Measurements from ENCODE around the gene ATF7.

ATF7 gene

GRCh38 chr12:53504004-53504920 is 121.9 kb downstream of the ATF7 start:
- in situ Hi-C loops (cut with MboI; ENCODE audit: low sequenced_read_pairs): no loop called here

- in situ Hi-C loops (cut with MboI; ENCODE audit: low sequenced_read_pairs): no loop called here
These were observed 123.0 kb downstream of the ATF7 start for GRCh38 chr12:53502983-53503728.

- in situ Hi-C loops (cut with MboI; ENCODE audit: low sequenced_read_pairs): no loop called here
These were observed 123.9 kb downstream of the ATF7 start for GRCh38 chr12:53502331-53502730.

DNA sequence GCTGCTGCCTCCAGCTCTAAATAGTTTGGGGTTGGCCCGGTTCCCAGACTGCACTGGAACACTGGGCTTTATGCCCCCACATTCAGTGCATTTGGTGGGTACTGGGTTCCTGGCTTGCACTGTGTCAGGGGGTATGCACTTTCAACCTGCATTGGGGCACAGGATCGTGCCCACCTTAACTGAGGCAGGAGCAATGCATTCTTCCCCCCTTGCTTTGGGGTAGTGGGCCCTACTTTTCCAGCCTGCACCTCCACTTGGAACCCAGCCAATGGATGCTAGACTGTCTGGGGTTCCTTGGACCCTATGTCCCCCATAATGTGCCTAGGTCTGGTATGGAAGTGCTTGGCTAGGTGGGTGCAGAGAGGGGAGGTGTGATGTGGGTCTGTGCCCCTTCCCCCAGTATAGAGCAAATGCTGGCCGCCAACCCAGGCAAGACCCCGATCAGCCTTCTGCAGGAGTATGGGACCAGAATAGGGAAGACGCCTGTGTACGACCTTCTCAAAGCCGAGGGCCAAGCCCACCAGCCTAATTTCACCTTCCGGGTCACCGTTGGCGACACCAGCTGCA is 124.5 kb downstream of the ATF7 start:
- in situ Hi-C loops (cut with MboI; ENCODE audit: low sequenced_read_pairs): no loop called here

DNA sequence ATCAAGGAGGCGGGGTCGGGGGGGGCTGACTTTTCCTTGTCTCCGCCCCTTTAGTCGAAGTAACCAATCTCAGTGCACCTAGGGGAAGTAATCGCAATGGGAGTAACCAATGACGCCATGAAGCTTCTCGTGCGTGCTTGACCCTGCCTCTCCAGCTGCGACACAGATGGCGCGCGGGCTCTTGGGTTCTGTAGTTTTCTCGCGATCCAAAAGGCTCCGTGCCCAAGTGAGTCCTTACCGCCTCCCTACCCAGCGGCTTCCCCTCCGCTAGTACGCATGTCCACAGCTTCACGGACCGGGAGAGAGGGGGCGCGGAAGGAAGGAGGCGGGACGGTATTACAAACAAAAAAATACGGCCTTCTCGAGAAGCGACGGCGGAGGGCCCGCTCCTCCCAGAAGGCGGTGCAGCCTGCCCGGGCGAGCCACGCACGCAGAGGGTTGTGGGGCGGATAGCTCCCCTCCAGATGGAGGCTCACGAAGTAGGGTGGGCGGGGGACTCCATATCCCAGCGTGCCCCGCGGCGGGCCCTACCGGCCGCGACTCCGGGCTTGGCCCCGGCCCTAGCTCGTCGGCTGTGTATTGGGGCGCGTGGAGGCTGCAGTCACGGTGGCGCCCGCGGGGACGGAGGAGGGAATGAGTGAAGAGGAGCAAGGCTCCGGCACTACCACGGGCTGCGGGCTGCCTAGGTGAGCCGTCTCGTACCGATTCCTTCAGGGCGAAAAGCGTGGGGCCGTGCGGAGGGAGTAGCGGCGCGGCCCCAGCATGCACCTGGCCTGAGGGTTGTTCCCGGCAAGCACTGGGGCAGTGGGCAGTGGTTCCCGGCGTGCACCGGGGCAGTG is 125.2 kb downstream of the ATF7 start, which contains the start of gene TARBP2:
TSS of gene TARBP2 (plus strand) at position 508 of the 839 bp plus-strand sequence. CDS start at position 634, 126 bp downstream.
- in situ Hi-C loops (cut with MboI; ENCODE audit: low sequenced_read_pairs): no loop called here

DNA sequence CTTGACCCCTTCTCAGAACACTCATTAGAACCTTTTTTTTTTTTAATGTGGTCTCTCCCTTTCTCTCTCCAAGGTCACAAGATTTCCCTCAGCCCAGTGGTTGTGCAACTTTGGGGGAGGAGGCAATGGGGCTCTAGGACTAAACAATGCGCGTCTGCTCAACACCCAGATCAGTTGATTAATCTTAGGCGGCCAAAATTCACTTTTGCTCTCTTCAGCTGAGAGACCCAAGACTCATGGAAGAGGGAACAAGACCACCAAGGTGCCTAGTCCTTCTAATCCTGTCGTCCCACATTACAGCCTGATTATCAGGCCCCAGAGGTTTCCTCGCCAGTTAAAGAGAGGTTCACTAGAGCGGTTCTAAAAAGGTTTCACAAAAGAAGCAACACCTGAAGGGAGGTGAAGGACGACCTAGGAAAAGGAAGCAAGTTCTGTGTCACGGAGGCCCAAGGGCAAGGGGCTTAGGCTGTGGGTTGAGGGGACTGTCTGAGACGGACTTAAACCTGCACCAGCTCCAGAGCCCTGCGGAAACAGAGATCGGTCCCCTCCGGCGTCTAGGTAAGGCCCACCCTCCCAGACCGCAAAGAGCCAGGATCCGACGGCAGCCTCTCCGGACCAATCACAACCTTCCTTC is 125.9 kb downstream of the ATF7 start:
- in situ Hi-C loops (cut with MboI; ENCODE audit: low sequenced_read_pairs): no loop called here

- in situ Hi-C loops (cut with MboI; ENCODE audit: low sequenced_read_pairs): no loop called here
These were observed 126.7 kb downstream of the ATF7 start, which contains the start of gene MAP3K12 for GRCh38 chr12:53499266-53500141. MAP3K12 (minus strand) TSS chr12:53499458; CDS start chr12:53487391, 12,067 bp downstream.

- in situ Hi-C loops (cut with MboI; ENCODE audit: low sequenced_read_pairs): no loop called here
These were observed 127.9 kb downstream of the ATF7 start for GRCh38 chr12:53498235-53498630.

- in situ Hi-C loops (cut with MboI; ENCODE audit: low sequenced_read_pairs): no loop called here
These were observed 128.7 kb downstream of the ATF7 start for GRCh38 chr12:53497461-53497860.

DNA sequence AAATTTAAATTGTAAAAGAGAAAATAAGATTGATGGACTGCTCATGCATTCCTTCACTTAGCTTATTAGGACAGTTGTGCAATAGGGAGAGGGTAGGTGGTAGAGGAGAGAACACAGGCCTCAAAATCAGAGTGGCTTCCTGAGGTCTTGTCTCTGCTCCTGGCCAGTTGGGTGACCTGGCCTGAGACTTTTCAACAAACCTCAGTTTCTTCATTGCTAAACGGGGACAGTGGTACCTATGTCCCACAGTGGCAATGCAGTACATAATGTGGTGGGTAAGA is 129.5 kb downstream of the ATF7 start:
- in situ Hi-C loops (cut with MboI; ENCODE audit: low sequenced_read_pairs): no loop called here

DNA sequence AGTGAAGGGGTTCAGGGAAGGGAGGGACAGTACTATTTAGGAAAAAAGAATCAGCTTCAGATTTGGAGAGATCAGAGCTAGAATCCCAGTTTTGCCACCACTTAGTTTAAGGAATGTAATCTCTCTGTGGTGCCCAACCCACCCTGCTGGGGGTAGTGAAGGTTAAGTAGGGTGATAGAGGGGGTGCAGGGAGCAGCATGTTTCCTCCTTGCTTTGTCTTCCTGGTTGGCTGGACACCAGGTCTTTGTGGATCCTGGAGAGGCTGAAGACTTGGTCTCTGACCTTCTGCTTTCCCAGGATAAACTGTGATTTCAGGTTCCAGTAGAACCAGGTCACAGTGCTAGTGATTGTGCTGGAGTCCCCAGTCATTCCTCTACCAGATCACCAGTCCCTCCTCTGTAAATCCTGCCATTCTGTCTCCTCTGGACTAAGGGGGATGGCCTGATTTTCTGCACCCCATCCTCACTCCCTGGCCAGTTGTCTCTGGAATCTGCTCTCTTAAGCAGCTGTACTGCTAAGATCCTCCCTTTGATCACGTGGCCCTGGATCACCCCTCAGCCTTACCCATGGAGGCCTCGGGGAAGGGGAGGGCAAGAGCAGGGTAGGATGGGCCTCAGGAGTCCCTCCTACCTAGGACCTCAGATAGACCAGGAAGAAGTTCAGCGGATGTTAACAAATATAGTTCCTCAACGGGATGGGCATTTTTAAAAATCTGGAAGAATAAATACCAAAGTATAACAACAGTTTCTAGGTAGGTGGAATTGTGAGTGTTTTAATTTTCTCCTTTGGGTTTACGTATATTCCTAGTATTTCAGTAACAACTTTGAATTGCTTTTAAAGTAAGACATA is 130.1 kb downstream of the ATF7 start:
- in situ Hi-C loops (cut with MboI; ENCODE audit: low sequenced_read_pairs): no loop called here

GRCh38 chr12:53493610-53494391 is 132.4 kb downstream of the ATF7 start:
- in situ Hi-C loops (cut with MboI; ENCODE audit: low sequenced_read_pairs): no loop called here

DNA sequence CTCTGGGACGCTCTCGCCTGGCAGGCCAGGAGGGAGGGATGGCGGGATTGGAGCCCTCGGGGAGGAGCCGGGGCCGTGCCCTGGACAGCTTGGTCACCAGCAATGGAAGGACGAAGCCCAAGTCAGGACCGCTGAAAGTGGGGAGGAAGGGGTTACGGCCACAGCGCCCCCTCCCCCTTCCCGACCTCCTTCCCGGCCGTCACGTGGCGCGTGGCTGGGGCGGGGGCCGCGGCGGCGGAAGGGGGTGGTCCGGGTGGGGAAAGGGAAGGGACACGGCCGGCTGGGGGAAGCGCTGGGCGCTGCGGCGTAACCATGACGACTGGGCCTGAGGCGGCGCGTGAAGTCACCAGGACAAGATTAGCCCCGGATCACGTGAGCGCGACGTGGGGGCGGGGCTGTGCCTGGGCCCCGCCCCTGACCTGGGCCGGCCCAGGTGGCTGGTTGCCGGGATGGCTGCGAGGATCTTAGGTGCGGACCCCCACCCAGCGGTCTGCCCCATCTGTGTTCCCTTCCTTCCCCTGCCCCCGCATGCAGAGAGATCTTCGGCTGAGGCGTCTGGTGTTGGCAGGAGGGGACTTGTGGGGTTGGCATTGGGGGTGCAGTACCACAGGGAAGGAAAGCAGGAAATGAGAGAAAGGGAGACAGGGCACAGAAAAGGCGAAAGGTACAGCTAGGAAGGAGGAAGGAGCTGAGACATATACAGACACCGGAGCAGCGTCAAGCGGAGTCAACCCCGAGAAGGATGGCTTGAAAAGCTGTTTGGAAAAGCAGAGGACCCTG is 133.2 kb downstream of the ATF7 start:
- in situ Hi-C loops (cut with MboI; ENCODE audit: low sequenced_read_pairs): no loop called here

DNA sequence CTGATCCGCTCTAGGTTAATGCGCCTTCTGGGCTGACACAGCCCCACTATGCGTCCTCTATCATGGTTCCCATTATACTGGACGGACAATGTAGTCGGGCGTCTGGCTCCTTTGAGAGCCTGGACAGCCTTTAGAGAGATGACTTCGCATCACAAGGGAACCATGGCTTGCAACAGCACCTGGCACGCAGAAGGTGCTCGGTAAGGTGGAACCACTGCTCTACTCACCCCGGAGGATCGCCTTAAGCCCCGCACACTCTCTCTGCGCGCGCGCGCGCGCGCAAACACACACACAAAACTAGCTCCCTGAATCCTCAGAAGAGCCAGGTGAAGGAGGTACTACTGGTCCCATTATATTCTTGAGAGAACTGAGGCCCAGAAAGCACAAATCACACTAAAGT is 134.0 kb downstream of the ATF7 start:
- in situ Hi-C loops (cut with MboI; ENCODE audit: low sequenced_read_pairs): no loop called here

DNA sequence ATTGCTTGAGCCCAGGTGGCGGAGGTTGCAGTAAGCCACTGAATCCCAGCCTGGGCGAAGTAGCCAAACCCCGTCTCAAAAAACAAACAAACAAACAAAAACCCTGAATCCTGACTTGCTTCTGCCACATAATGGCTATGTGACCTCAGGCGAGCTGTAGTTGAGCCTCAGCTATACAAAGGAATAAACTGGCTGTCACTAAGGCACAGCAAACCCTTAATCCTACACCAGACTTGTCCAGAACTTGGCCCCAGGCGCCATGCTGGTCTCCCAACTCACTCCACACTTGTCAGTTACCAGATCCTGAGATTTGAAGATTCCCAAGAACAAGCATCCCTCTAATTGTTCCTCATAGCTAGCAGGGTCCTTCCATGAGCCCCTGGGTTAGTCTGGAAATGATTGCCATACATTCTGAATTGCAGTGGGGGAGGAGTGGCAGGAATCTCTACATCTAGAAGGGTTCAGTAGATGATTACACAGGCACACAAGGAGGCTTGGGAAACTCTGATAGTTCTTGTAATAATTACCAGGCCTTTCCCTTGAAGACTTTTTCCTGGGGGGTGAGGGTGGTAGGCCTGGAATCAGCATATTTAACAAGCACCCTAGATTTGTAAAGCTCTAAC is 136.8 kb downstream of the ATF7 start:
- in situ Hi-C loops (cut with MboI; ENCODE audit: low sequenced_read_pairs): no loop called here

- in situ Hi-C loops (cut with MboI; ENCODE audit: low sequenced_read_pairs): no loop called here
These were observed 139.3 kb downstream of the ATF7 start for GRCh38 chr12:53486736-53487487.

Data from HL-60/S4 treated with phorbol 12-myristate 13-acetate at 8.2 ng/mL for 4 days and 3 days (cell line).